B cell (primary cell): ENCODE data around the gene TSTD2. TPM values are rescaled to one million over a fixed set of nuclear protein-coding genes. Genes with fewer than 3 reads are reported as not detected.

ENCODE experiments used
- ATAC-seq: fragments of 200-7000 bp; cut with Tn5 transposase; one replicate; pipeline ENCODE4 v1.10.0; 2021; ENCODE audit warnings: low read depth, mild to moderate bottlenecking, moderate number of reproducible peaks, moderate library complexity
- CTCF ChIA-PET: fragments of 350-600 bp; sonication (Branson Sonifier 250); formaldehyde crosslinking; loops from one replicate; lab custom pipeline; 2021; ENCODE audit warnings: antibody characterized with exemption, inconsistent platforms; lab: Charles Lee
- POLR2A ChIA-PET: fragments of 350-600 bp; sonication (Branson Sonifier 250); formaldehyde crosslinking; loops from one replicate; lab custom pipeline; 2021; ENCODE audit warnings: antibody characterized with exemption; lab: Charles Lee
- DNase-seq: peaks from one replicate; pipeline ENCODE4 v3.0.0; 2013
- H2AFZ ChIP-seq: 2 replicates; pipeline ENCODE4 v1.6.1; 2012; ENCODE audit warnings: mild to moderate bottlenecking, low read depth, low read length; ENCODE audit not compliant: insufficient read depth, poor library complexity, severe bottlenecking
- H3K27ac ChIP-seq, 2 donors: 1 replicate in 1 of 2; 2 replicates in 1 of 2; pipeline ENCODE4 v1.5.1; 2012 to 2013; ENCODE audit warnings: low read length in 2 of 2, mild to moderate bottlenecking in 2 of 2, moderate library complexity in 1 of 2
- H3K27me3 ChIP-seq, 4 experiments: fragments of 200-600 bp in 1 of 4; sonication (generic) in 1 of 4; replicated peaks in 1 of 4; 1 replicate in 2 of 4; 2 replicates in 2 of 4; pipeline versions ENCODE4 v1.6.1 to v1.7.0; 2013 to 2016; ENCODE audit warnings: low read length in 3 of 4, mild to moderate bottlenecking in 2 of 4, mixed read lengths in 1 of 4, moderate library complexity in 1 of 4; ENCODE audit not compliant: insufficient read depth in 4 of 4, control insufficient read depth in 3 of 4; ENCODE audit errors: control extremely low read depth in 1 of 4
- H3K36me3 ChIP-seq, 2 experiments: replicated peaks in 1 of 2; 1 replicate in 1 of 2; 2 replicates in 1 of 2; pipeline versions ENCODE4 v1.6.1 to v1.7.1; 2013; ENCODE audit warnings: low read length in 1 of 2; ENCODE audit not compliant: insufficient read depth in 2 of 2, control insufficient read depth in 1 of 2; ENCODE audit errors: control extremely low read depth in 1 of 2, extremely low read depth in 1 of 2
- H3K4me1 ChIP-seq, 2 donors: fragments of 200-600 bp in 1 of 2; sonication (generic) in 1 of 2; 1 replicate in 1 of 2; 2 replicates in 1 of 2; pipeline versions ENCODE4 v1.5.1 to v1.6.1; 2013 to 2017; ENCODE audit warnings: low read length in 2 of 2; ENCODE audit not compliant: control insufficient read depth in 2 of 2, insufficient read depth in 2 of 2
- H3K4me2 ChIP-seq: replicated peaks from 2 replicates; pipeline ENCODE3; 2012; ENCODE audit warnings: mild to moderate bottlenecking, low read depth, low read length; ENCODE audit not compliant: poor library complexity, severe bottlenecking
- H3K4me3 ChIP-seq, 5 experiments: fragments of 200-600 bp in 1 of 5; sonication (generic) in 1 of 5; 1 replicate in 3 of 5; 2 replicates in 2 of 5; pipeline versions ENCODE4 v1.5.1 to v1.7.0; 2011 to 2016; ENCODE audit warnings: low read length in 4 of 5, mild to moderate bottlenecking in 4 of 5, low read depth in 2 of 5, control low read depth in 1 of 5, moderate library complexity in 1 of 5; ENCODE audit not compliant: insufficient read depth in 1 of 5; ENCODE audit errors: control extremely low read depth in 1 of 5, extremely low read depth in 1 of 5
- H3K79me2 ChIP-seq: fragments of 200-600 bp; sonication (generic); one replicate; pipeline ENCODE4 v1.6.0; 2016; ENCODE audit warnings: low read length; ENCODE audit not compliant: control insufficient read depth, insufficient read depth
- H3K9ac ChIP-seq: fragments of 200-600 bp; sonication (generic); 2 replicates; pipeline ENCODE4 v1.6.1; 2017; ENCODE audit warnings: mild to moderate bottlenecking, low read length, moderate library complexity
- H3K9me3 ChIP-seq, 3 donors: one replicate each; pipeline versions ENCODE4 v1.6.1 to v1.7.1; 2013; ENCODE audit warnings: low read length in 2 of 3; ENCODE audit not compliant: control insufficient read depth in 2 of 3, insufficient read depth in 1 of 3; ENCODE audit errors: control extremely low read depth in 1 of 3
- H4K20me1 ChIP-seq: 2 replicates; pipeline ENCODE4 v1.6.0; 2012; ENCODE audit warnings: mild to moderate bottlenecking, low read length; ENCODE audit not compliant: insufficient read depth, control insufficient read depth, poor library complexity, severe bottlenecking
- H3K27ac Mint-ChIP-seq: one replicate; pipeline ENCODE4 v1.8.0; 2021; ENCODE audit warnings: mixed read lengths
- H3K27me3 Mint-ChIP-seq: one replicate; pipeline ENCODE4 v1.8.0; 2021; ENCODE audit warnings: mixed read lengths
- H3K4me1 Mint-ChIP-seq: one replicate; pipeline ENCODE4 v1.8.0; 2021; ENCODE audit warnings: mixed read lengths
- H3K4me3 Mint-ChIP-seq: one replicate; pipeline ENCODE4 v1.8.0; 2021; ENCODE audit warnings: mixed read lengths
- H3K9me3 Mint-ChIP-seq: one replicate; pipeline ENCODE4 v1.8.0; 2022; ENCODE audit warnings: mixed read lengths; ENCODE audit not compliant: insufficient read depth
- EZH2 ChIP-seq: IDR thresholded peaks from 2 replicates; pipeline ENCODE4 v1.6.1; 2012; ENCODE audit warnings: borderline replicate concordance, low read depth, mild to moderate bottlenecking, moderate library complexity, low read length; ENCODE audit not compliant: insufficient read depth, poor library complexity, severe bottlenecking
- WGBS: methylation state at CpG from one replicate; pipeline ENCODE4 v1.1.5; 2013; ENCODE audit warnings: missing lambda C conversion rate; ENCODE audit not compliant: insufficient coverage; 5-methylcytosine and 5-hydroxymethylcytosine counted together
- intact Hi-C: fragments of 100-400 bp; cut with micrococcal nuclease; formaldehyde crosslinking; loops from one replicate; pipeline ENCODE4 v1.10.0; 2022
- polyA plus RNA-seq: library from polyadenylated mRNA; depleted of rRNA; stranded (reverse); fragments of >200 nt; gene quantifications from 2 replicates; pipeline ENCODE4 v1.2.3, GENCODE V29; 2012
- total RNA-seq, 2 donors: library from RNA; stranded (reverse); fragments of 120-200 nt in 1 of 2; gene quantifications; 1 replicate in 1 of 2; 2 replicates in 1 of 2; pipeline versions ENCODE4 v1.2.3 to v1.2.4, GENCODE V29; 2013 to 2022
- TF ChIP-seq, protein P1 (sequence below): fragments of 200-600 bp; IDR thresholded peaks from one replicate; pipeline ENCODE4 v1.8.0; 2022; ENCODE audit warnings: antibody characterized with exemption, mild to moderate bottlenecking

Gene TSTD2
- total and polyA plus RNA-seq, 2 donors (not counting 1 experiment from before 2014, with no cell fraction given), result 12.7 to 29.2 TPM

DNA sequence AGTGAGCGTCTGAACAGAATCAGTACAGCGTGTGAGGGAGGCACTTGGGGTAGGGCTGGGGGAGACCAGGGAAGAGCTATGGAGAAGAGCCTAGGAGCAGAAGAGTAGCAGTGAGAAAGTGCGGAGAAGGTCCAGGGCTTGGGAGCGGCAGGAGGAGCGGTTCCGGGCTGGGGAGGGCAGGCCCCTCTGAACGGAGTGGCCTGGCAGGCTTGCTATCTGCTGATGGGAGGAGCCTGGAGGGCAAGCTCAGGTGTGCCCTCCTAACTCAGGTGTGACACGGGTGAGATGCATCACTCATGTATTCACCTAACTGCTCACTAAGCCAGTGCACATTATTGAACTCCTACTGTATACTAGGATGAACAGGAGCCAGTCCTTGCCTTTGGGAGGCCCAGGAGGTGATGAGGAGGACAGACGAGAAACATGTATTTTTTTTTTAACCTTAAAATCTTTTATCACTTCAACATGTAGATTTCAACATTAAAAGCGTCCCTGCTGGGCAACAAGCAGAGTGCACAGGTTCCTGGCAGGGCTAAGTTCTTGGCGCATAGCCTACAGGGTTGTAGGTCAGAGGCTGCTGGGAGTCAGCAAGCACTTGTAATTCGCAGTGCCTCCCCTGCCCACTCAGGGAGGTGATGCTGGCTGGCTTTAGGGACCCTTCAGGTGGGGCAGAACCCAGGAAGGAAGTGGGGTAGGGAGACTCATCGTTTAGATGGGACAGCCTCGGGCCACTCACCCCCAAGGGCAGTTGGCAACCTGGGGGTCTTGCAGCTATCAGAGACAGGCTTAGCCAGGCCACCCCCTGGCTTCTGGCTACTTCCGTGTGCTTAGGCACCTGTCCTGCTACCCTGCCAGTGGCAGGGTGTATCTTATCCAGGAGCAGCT, 76.2 kb downstream of the TSTD2 start:
- TF ChIP-seq, protein P1, sequence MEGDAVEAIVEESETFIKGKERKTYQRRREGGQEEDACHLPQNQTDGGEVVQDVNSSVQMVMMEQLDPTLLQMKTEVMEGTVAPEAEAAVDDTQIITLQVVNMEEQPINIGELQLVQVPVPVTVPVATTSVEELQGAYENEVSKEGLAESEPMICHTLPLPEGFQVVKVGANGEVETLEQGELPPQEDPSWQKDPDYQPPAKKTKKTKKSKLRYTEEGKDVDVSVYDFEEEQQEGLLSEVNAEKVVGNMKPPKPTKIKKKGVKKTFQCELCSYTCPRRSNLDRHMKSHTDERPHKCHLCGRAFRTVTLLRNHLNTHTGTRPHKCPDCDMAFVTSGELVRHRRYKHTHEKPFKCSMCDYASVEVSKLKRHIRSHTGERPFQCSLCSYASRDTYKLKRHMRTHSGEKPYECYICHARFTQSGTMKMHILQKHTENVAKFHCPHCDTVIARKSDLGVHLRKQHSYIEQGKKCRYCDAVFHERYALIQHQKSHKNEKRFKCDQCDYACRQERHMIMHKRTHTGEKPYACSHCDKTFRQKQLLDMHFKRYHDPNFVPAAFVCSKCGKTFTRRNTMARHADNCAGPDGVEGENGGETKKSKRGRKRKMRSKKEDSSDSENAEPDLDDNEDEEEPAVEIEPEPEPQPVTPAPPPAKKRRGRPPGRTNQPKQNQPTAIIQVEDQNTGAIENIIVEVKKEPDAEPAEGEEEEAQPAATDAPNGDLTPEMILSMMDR, result no peak
- TF ChIP-seq EZH2, result no peak
- no peak overlapping the region for H3K27ac ChIP-seq
- Mint-ChIP-seq H3K9me3 (no peaks in the 10 kb centered on the region), H3K4me1 (no peaks in the 10 kb centered on the region), H3K27ac (no peak overlapping the region), H3K4me3 (no peak overlapping the region), H3K27me3 (peaks cover 41% of the 10 kb centered on the region)
- intact Hi-C loops, result no loop called here
- ChIA-PET CTCF (interaction anchor here (1.1 kb wide), 1 partner anchor 56 kb away, joined by 3 read pairs; no protein-coding TSS in a partner anchor), POLR2A (no interaction called here)
- DNase-seq, result no peak
- no peak overlapping the region for H2AFZ ChIP-seq
- H3K4me2 ChIP-seq, result no peak overlapping the region
- no peak overlapping the region for H3K9ac ChIP-seq
- H3K79me2 ChIP-seq, result no peaks in the 10 kb centered on the region
- H4K20me1 ChIP-seq, result no peaks in the 10 kb centered on the region
- peaks cover 0 to 18% (median 2%) of the 10 kb centered on the region in 4 experiments for H3K27me3 ChIP-seq
- no peak for ATAC-seq
- no peaks in the 10 kb centered on the region for H3K4me1 ChIP-seq
- no peak overlapping the region for H3K4me3 ChIP-seq
- WGBS, result 81% methylated on average over 9 of the region's 15 CpGs
- H3K9me3 ChIP-seq, result no peaks in the 10 kb centered on the region
- H3K36me3 ChIP-seq, result no peaks in the 10 kb centered on the region

DNA sequence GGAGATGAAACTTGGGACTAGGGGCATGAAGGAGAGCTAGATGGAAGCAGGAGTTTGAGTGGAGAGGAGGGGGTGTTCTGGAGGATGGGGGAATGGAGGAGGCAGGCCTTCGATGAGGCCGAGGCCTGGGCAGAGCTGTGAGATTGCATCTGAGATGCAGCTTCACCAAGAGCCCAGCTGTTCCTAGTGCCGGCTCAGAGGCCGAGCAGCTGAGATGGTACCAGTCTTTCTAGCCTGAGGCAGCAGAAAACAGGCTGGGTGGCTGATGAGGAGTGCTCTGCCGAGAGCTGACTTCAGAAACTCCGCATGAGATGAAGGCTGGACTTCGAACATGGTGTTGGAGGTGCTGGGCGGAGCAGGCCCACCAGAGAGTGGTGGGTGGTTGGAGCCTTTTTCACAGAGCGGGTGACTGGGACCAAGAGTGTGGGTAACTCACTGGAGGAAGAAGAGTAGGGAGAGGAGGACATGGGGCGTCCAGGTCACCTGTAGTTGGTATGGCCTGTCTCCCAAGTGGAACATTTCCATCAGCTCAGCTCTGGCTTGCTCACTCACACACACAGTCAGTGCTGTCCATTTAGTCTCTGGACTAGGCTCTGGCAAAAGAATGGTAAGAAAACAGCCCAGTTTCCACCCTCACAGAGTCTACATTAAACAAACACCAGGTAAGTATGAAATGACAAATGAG, 77.0 kb downstream of the TSTD2 start:
- intact Hi-C loops, result no loop called here
- no peak overlapping the region for H2AFZ ChIP-seq
- peaks cover 0 to 16% (median 2%) of the 10 kb centered on the region in 4 experiments for H3K27me3 ChIP-seq
- POLR2A ChIA-PET, result no interaction called here
- no peaks in the 10 kb centered on the region for H3K4me1 ChIP-seq
- ATAC-seq (no peak), DNase-seq (no peak)
- H4K20me1 ChIP-seq, result no peaks in the 10 kb centered on the region
- no peak for TF ChIP-seq EZH2
- TF ChIP-seq, protein P1, result no peak
- no peaks in the 10 kb centered on the region for H3K9me3 ChIP-seq
- no peaks in the 10 kb centered on the region for H3K79me2 ChIP-seq
- Mint-ChIP-seq H3K4me1 (no peaks in the 10 kb centered on the region), H3K4me3 (no peak overlapping the region), H3K27me3 (peaks cover 44% of the 10 kb centered on the region), H3K27ac (no peak overlapping the region), H3K9me3 (no peaks in the 10 kb centered on the region)
- no peak overlapping the region for H3K9ac ChIP-seq
- 98% methylated on average over 9 of the region's 10 CpGs for WGBS
- no peak overlapping the region for H3K4me3 ChIP-seq
- H3K36me3 ChIP-seq, result no peaks in the 10 kb centered on the region
- H3K27ac ChIP-seq, result no peak overlapping the region
- H3K4me2 ChIP-seq, result no peak overlapping the region
- CTCF ChIA-PET, result interaction anchor here (1.1 kb wide), 1 partner anchor 55 kb away, joined by 3 read pairs; no protein-coding TSS in a partner anchor
